Measurements from ENCODE around the gene RGL4. TPM values are rescaled to one million over a fixed set of nuclear protein-coding genes. Genes with fewer than 3 reads are reported as not detected.
A peak's percentile ranks its signal among the peaks of the same experiment; 100 is the strongest.
"Not testable (repeated sequence)": the region's sequence is repeated elsewhere in the genome, so short reads cannot be mapped to it uniquely, and the experiment has no call there.

The RGL4 gene
- polyA plus RNA-seq, 1 donor: 4.7 TPM

GRCh38 chr22:23698094-23698493 lies 7.3 kb downstream of the RGL4 start:
- no peak for DNase-seq

GRCh38 chr22:23698673-23699235 lies 7.9 kb downstream of the RGL4 start:
- no peak for DNase-seq

- no peak for DNase-seq
Observed at GRCh38 chr22:23700706-23701105, 9.9 kb downstream of the RGL4 start.

GRCh38 chr22:23704062-23704461 lies 13.2 kb downstream of the RGL4 start:
- DNase-seq: no peak

GRCh38 chr22:23704829-23705228 lies 14.0 kb downstream of the RGL4 start:
- no peak for DNase-seq

- DNase-seq: no peak
Observed at GRCh38 chr22:23705358-23705757, 14.5 kb downstream of the RGL4 start.

GRCh38 chr22:23708270-23708669 lies 17.5 kb downstream of the RGL4 start:
- no peak for DNase-seq

GRCh38 chr22:23709107-23709506 lies 18.3 kb downstream of the RGL4 start:
- no peak for DNase-seq

- DNase-seq: no peak
Observed at GRCh38 chr22:23712256-23712655, 21.4 kb downstream of the RGL4 start.

GRCh38 chr22:23713696-23714595 lies 23.1 kb downstream of the RGL4 start:
- no peak for DNase-seq

GRCh38 chr22:23714596-23715578 lies 24.1 kb downstream of the RGL4 start:
- no peak for DNase-seq

- no peak for DNase-seq
Observed at GRCh38 chr22:23715806-23716375, 25.1 kb downstream of the RGL4 start.

- peak; percentile 85 for DNase-seq
Observed at GRCh38 chr22:23716811-23717801, 26.3 kb downstream of the RGL4 start.

GRCh38 chr22:23718371-23719165 lies 27.8 kb downstream of the RGL4 start:
- no peak for DNase-seq

- no peak for DNase-seq
Observed at GRCh38 chr22:23720855-23721254, 30.0 kb downstream of the RGL4 start.

GRCh38 chr22:23722160-23722559 lies 31.3 kb downstream of the RGL4 start:
- DNase-seq: no peak

GRCh38 chr22:23722724-23723123 lies 31.9 kb downstream of the RGL4 start:
- DNase-seq: no peak

- not testable (repeated sequence) for DNase-seq
Observed at GRCh38 chr22:23728108-23728507, 37.3 kb downstream of the RGL4 start.

GRCh38 chr22:23737696-23738095 lies 46.9 kb downstream of the RGL4 start:
- no peak for DNase-seq

Measured in left kidney (tissue), 2 donors.